Keratinocyte (primary cell): ENCODE measurements around the gene RNF150. TPM values are rescaled to one million over a fixed set of nuclear protein-coding genes. Genes with fewer than 3 reads are reported as not detected.

Source experiments
- DNase-seq: peaks from one replicate; pipeline ENCODE4 v3.0.0-alpha.2; 2011; ENCODE audit warnings: low read depth, missing footprints, low spot score
- FAIRE-seq: peaks from 2 replicates; lab custom pipeline; 2011; peaks lifted over from hg19 to GRCh38; lab: Jason Lieb, UNC
- H2AFZ ChIP-seq: 2 replicates; pipeline ENCODE4 v1.6.0; 2012; ENCODE audit warnings: low read length, control low read depth, inconsistent platforms; ENCODE audit not compliant: control insufficient read depth
- H3K27ac ChIP-seq: 2 replicates; pipeline ENCODE4 v1.5.1; 2011; ENCODE audit warnings: low read length; ENCODE audit not compliant: control insufficient read depth, insufficient read depth
- H3K27me3 ChIP-seq: 3 replicates; pipeline ENCODE4 v1.6.0; 2011; ENCODE audit warnings: low read length; ENCODE audit not compliant: control insufficient read depth, insufficient read depth; ENCODE audit errors: extremely low read depth
- H3K36me3 ChIP-seq, 2 experiments: 2 replicates in 1 of 2; 3 replicates in 1 of 2; pipeline ENCODE4 v1.5.1; 2011; ENCODE audit warnings: low read length in 2 of 2, mild to moderate bottlenecking in 1 of 2; ENCODE audit not compliant: control insufficient read depth in 2 of 2, insufficient read depth in 2 of 2; ENCODE audit errors: extremely low read depth in 1 of 2
- H3K4me1 ChIP-seq: 3 replicates; pipeline ENCODE4 v1.5.1; 2011; ENCODE audit warnings: low read length; ENCODE audit not compliant: control insufficient read depth, insufficient read depth; ENCODE audit errors: extremely low read depth
- H3K4me2 ChIP-seq: 3 replicates; pipeline ENCODE4 v1.6.0; 2011; ENCODE audit warnings: low read depth, low read length; ENCODE audit not compliant: control insufficient read depth, insufficient read depth; ENCODE audit errors: extremely low read depth
- H3K4me3 ChIP-seq, 3 experiments: fragments of 200-600 bp in 1 of 3; sonication (generic) in 1 of 3; 2 replicates in 2 of 3; 3 replicates in 1 of 3; pipeline ENCODE4 v1.5.1; 2011 to 2016; ENCODE audit warnings: low read length in 3 of 3, mild to moderate bottlenecking in 3 of 3, control low read depth in 2 of 3, inconsistent platforms in 1 of 3, low read depth in 1 of 3, mixed read lengths in 1 of 3, mixed run types in 1 of 3, moderate library complexity in 1 of 3; ENCODE audit not compliant: control insufficient read depth in 2 of 3, insufficient read depth in 2 of 3; ENCODE audit errors: extremely low read depth in 1 of 3
- H3K79me2 ChIP-seq: 2 replicates; pipeline ENCODE4 v1.6.0; 2012; ENCODE audit warnings: low read length; ENCODE audit not compliant: control insufficient read depth, insufficient read depth
- H3K9ac ChIP-seq: 3 replicates; pipeline ENCODE4 v1.6.0; 2011; ENCODE audit warnings: low read length; ENCODE audit not compliant: control insufficient read depth, insufficient read depth; ENCODE audit errors: extremely low read depth
- H3K9me1 ChIP-seq: 3 replicates; pipeline ENCODE4 v1.6.0; 2011; ENCODE audit warnings: low read length; ENCODE audit not compliant: control insufficient read depth, insufficient read depth; ENCODE audit errors: extremely low read depth
- H3K9me3 ChIP-seq: 2 replicates; pipeline ENCODE4 v1.5.1; 2012; ENCODE audit warnings: low read depth, low read length; ENCODE audit not compliant: control insufficient read depth
- H4K20me1 ChIP-seq: 3 replicates; pipeline ENCODE4 v1.6.0; 2011; ENCODE audit warnings: low read length; ENCODE audit not compliant: control insufficient read depth, insufficient read depth; ENCODE audit errors: extremely low read depth
- EZH2 ChIP-seq: IDR thresholded peaks from one replicate; pipeline ENCODE4 v1.6.1; 2012; ENCODE audit warnings: inconsistent platforms, mild to moderate bottlenecking, low read length, moderate library complexity
- dilution Hi-C: fragments of 300-500 bp; cut with MboI; formaldehyde crosslinking; loops from one replicate; pipeline ENCODE4 v1.7.0; 2020; ENCODE audit warnings: low sequenced_read_pairs; ENCODE audit not compliant: extremely low pct_ligation_motif_present
- polyA plus RNA-seq, 5 experiments: library from polyadenylated mRNA; depleted of rRNA in 3 of 5; stranded (reverse) in 3 of 5; stranded (forward) in 1 of 5; unstranded in 1 of 5; fragments of >200 nt; gene quantifications; 1 replicate in 1 of 5; 2 replicates in 3 of 5; 3 replicates in 1 of 5; pipeline versions ENCODE4 v1.2.1 to v1.2.3, GENCODE V29; 2011 to 2012; ENCODE audit warnings: missing spikeins in 2 of 5, low read depth in 1 of 5, low replicate concordance in 1 of 5
- TF ChIP-seq, protein P1 (sequence below), 3 experiments: IDR thresholded peaks in 1 of 3; conservative IDR thresholded peaks in 1 of 3; optimal IDR thresholded peaks in 1 of 3; 2 replicates in 2 of 3; 3 replicates in 1 of 3; pipeline versions ENCODE3 to v1.5.1; 2011; ENCODE audit warnings: low read length in 3 of 3, mild to moderate bottlenecking in 3 of 3, moderate library complexity in 2 of 3, control low read depth in 1 of 3, inconsistent platforms in 1 of 3; ENCODE audit not compliant: insufficient read depth in 2 of 3; ENCODE audit errors: extremely low read depth in 1 of 3

Gene RNF150
- polyA plus RNA-seq, 1 donor (not counting 4 experiments of a cell fraction or from before 2014, with no cell fraction given), result 0.18 TPM

DNA sequence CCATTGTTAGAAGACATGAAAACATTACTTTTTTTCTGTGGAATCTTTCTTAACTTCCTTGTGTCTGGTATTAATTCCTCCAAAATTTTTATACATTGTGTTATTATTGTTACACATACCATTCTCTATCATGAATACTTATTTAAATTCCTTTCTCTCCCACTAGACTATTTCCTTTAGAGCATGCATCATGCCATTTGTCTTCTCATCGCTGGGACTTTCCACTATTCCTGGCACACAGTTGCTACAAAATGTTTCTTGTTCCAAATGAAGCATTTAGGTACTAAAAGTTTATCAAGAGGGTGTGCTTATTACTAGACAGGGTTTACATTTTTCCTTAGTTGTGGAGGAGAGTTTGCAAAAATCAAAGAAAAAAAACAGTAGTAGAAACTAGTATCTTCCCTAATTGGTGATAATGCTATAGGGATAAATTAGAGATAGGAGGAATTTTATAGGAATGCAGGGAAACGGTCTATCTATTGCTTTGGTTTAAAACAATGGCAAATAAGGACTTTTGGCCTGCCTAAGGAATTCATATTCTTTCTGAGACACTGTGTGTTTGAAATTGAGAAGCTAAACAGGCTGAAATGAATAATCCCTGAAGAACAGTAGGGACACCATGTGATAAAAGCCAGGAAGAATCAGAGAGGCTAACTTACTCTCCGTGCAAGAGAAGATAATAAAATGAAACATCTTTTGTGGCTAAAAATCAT is 189.6 kb downstream of the RNF150 start:
- dilution Hi-C loops, result no loop called here
- H3K4me2 ChIP-seq, result no peak overlapping the region

DNA sequence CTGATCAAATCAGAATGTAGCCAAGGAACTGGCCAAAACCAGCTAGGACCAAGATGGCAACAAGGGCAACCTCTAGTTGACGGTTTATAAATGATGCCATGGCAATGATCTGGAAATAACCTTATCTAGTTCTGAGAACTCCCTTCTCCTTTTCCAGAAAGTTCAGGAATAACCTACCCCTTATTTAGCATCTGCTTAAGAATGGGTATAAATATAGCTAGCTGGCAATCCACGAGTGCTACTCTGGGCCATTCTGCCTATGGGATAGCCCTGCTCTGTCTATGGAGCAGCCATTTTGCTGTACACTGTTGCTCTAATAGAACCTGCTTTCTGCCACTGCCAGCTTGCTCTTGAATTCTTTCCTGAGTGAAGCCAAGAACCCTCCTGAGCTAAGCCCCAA is 192.7 kb downstream of the RNF150 start:
- TF ChIP-seq, protein P1, sequence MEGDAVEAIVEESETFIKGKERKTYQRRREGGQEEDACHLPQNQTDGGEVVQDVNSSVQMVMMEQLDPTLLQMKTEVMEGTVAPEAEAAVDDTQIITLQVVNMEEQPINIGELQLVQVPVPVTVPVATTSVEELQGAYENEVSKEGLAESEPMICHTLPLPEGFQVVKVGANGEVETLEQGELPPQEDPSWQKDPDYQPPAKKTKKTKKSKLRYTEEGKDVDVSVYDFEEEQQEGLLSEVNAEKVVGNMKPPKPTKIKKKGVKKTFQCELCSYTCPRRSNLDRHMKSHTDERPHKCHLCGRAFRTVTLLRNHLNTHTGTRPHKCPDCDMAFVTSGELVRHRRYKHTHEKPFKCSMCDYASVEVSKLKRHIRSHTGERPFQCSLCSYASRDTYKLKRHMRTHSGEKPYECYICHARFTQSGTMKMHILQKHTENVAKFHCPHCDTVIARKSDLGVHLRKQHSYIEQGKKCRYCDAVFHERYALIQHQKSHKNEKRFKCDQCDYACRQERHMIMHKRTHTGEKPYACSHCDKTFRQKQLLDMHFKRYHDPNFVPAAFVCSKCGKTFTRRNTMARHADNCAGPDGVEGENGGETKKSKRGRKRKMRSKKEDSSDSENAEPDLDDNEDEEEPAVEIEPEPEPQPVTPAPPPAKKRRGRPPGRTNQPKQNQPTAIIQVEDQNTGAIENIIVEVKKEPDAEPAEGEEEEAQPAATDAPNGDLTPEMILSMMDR (optimal IDR thresholded peaks at IDR 0.05 in 1 of 3, IDR thresholded peaks at IDR 0.05 in 1 of 3, conservative IDR thresholded peaks at IDR 0.05 in 1 of 3; ENCODE audit: extremely low read depth in 1 of 3, insufficient read depth in 2 of 3, low read length in 3 of 3), result no peak
- TF ChIP-seq EZH2, result no peak
- dilution Hi-C loops, result no loop called here

More for the DNA sequence above, 189.6 kb downstream of the RNF150 start:
- Histone ChIP-seq H3K27ac (no peak overlapping the region), H2AFZ (no peak overlapping the region), H3K4me1 (peaks cover 7% of the 10 kb centered on the region), H3K9me3 (no peaks in the 10 kb centered on the region), H3K9me1 (no peaks in the 10 kb centered on the region), H3K27me3 (no peaks in the 10 kb centered on the region), H3K79me2 (no peaks in the 10 kb centered on the region), H4K20me1 (no peaks in the 10 kb centered on the region), H3K36me3 (no peaks in the 10 kb centered on the region), H3K4me3 (no peak overlapping the region), H3K9ac (no peak overlapping the region)
- no peak for TF ChIP-seq EZH2
- TF ChIP-seq, protein P1 (optimal IDR thresholded peaks at IDR 0.05 in 1 of 3, IDR thresholded peaks at IDR 0.05 in 1 of 3, conservative IDR thresholded peaks at IDR 0.05 in 1 of 3; ENCODE audit: extremely low read depth in 1 of 3, insufficient read depth in 2 of 3, low read length in 3 of 3), result no peak
- FAIRE-seq (no peak), DNase-seq (no peak)

More for the DNA sequence above, 192.7 kb downstream of the RNF150 start:
- no peaks in the 10 kb centered on the region for H3K9me3 ChIP-seq
- no peak overlapping the region for H3K4me3 ChIP-seq
- H3K36me3 ChIP-seq, result no peaks in the 10 kb centered on the region
- H2AFZ ChIP-seq, result no peak overlapping the region
- DNase-seq, result no peak
- H4K20me1 ChIP-seq, result no peaks in the 10 kb centered on the region
- no peak for FAIRE-seq
- H3K4me2 ChIP-seq, result no peak overlapping the region
- H3K27me3 ChIP-seq, result no peaks in the 10 kb centered on the region
- no peak overlapping the region for H3K27ac ChIP-seq
- no peaks in the 10 kb centered on the region for H3K9me1 ChIP-seq
- H3K4me1 ChIP-seq, result no peaks in the 10 kb centered on the region
- H3K79me2 ChIP-seq, result no peaks in the 10 kb centered on the region
- H3K9ac ChIP-seq, result no peak overlapping the region
